PC-9 (cell line): ENCODE results near the gene YWHAE.

Experiments used
- CTCF ChIP-seq: fragments of 200-600 bp; sonication (generic); conservative IDR thresholded peaks from 2 replicates; pipeline ENCODE4 v1.6.1; 2017; ENCODE audit warnings: mixed run types, antibody characterized with exemption, mild to moderate bottlenecking, moderate library complexity
- EZH2 ChIP-seq: fragments of 200-600 bp; sonication (generic); IDR thresholded peaks from 2 replicates; pipeline ENCODE4 v1.8.0; 2017; ENCODE audit warnings: antibody characterized with exemption, low read depth

GRCh38 chr17:1421470-1421869 lies 21.4 kb upstream of the YWHAE start:
- TF ChIP-seq EZH2 (no peak), CTCF (no peak)
